Epithelial cell of prostate (primary cell): Measurements from ENCODE around the gene TSPYL6.
"Not testable (repeated sequence)": the region's sequence is repeated elsewhere in the genome, so short reads cannot be mapped to it uniquely, and the experiment has no call there.

ENCODE experiments used
- DNase-seq: peaks from one replicate; pipeline ENCODE4 v3.0.0-alpha.2; 2011; ENCODE audit warnings: low read depth, low spot score
- H3K27ac ChIP-seq: fragments of 450-650 bp; 2 replicates; pipeline ENCODE4 v1.5.1; 2017; ENCODE audit warnings: mild to moderate bottlenecking

The TSPYL6 gene

GRCh38 chr2:54256091-54256694 is at the start of gene TSPYL6:
TSS of gene TSPYL6 (minus strand) at chr2:54256229. CDS start at chr2:54256151, 78 bp downstream.
- DNase-seq, result no peak
- H3K27ac ChIP-seq, result no peak within 1 kb of the TSS

DNA sequence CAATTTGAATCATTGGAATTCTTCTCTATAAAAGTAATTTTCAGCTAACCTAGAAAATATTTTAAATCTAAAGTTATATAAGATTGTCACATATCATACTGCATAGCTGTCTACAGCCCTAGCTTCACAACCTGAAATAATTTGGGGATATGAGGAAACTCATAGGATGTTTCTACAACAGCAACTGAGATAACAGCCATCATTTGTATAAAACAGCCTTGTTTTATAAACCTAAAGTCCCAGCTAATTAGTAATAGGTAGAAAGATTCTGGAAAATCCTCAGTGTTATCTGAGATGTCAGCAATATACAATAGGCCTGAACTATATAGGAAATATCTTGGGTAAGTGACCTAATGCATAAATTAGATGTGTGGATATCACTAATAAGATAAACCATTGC is 47.6 kb upstream of the TSPYL6 start:
- no peak for DNase-seq
- no peak overlapping the region for H3K27ac ChIP-seq

- DNase-seq, result no peak
- H3K27ac ChIP-seq, result no peak overlapping the region
Observed at GRCh38 chr2:54298514-54298913, 42.5 kb upstream of the TSPYL6 start.

GRCh38 chr2:54295911-54296310 is 39.9 kb upstream of the TSPYL6 start:
- DNase-seq, result no peak
- no peak overlapping the region for H3K27ac ChIP-seq

DNA sequence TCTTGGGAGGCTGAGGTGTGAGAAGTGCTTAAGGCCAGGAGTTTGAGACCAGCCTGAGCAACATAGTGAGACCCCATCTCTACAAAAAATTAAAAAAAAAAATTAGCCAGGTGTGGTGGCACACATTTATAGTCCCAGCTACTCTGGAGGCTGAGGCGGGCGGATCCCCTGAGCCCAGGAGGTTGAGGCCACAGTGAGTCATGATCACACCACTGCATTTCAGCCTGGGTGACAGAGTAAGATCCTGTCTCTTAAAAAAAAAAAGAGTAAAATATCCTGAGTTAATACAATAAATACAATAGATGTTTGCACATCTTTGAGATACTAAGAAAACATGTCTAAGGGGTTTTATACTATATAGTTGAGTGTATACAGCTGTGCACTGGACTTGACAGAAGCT is 38.6 kb upstream of the TSPYL6 start:
- DNase-seq, result not testable (repeated sequence)

GRCh38 chr2:54290356-54291025 is 34.5 kb upstream of the TSPYL6 start:
- H3K27ac ChIP-seq, result no peak overlapping the region
- no peak for DNase-seq

More for the DNA sequence above, 38.6 kb upstream of the TSPYL6 start:
- not testable (repeated sequence) for H3K27ac ChIP-seq

GRCh38 chr2:54289917-54290316 is 33.9 kb upstream of the TSPYL6 start:
- DNase-seq, result no peak
- H3K27ac ChIP-seq, result no peak overlapping the region

DNA sequence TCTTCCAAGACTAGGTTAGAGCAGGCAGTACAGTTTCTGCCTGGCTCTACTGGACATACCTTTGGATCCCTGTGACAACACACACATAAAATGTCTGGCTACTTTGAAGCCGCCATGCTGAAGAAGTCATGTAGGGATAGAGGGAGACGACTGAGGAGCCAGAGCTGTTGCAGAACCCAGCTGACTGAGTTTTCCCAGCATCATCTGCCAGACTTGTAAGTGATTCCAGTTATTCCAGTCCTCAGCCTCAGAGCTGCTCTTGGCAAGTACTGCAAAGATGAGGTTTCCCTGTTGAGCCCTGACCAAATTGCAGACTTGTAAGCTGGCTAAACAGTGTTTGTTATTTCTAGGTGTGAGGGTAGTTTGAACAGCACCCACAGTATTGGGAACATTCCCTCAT is 31.5 kb upstream of the TSPYL6 start:
- H3K27ac ChIP-seq, result no peak overlapping the region
- DNase-seq, result no peak

GRCh38 chr2:54285451-54285850 is 29.4 kb upstream of the TSPYL6 start:
- DNase-seq, result no peak
- H3K27ac ChIP-seq, result no peak overlapping the region

- no peak for DNase-seq
- H3K27ac ChIP-seq, result no peak overlapping the region
Observed at GRCh38 chr2:54284826-54285225, 28.8 kb upstream of the TSPYL6 start.

GRCh38 chr2:54279385-54279784 is 23.4 kb upstream of the TSPYL6 start:
- no peak for DNase-seq
- H3K27ac ChIP-seq, result no peak overlapping the region

- H3K27ac ChIP-seq, result peak overlapping the region; percentile 36
- no peak for DNase-seq
Observed at GRCh38 chr2:54275541-54275940, 19.5 kb upstream of the TSPYL6 start.

- no peak for DNase-seq
- H3K27ac ChIP-seq, result peak overlapping the region; percentile 36
Observed at GRCh38 chr2:54274781-54275242, 18.8 kb upstream of the TSPYL6 start.

DNA sequence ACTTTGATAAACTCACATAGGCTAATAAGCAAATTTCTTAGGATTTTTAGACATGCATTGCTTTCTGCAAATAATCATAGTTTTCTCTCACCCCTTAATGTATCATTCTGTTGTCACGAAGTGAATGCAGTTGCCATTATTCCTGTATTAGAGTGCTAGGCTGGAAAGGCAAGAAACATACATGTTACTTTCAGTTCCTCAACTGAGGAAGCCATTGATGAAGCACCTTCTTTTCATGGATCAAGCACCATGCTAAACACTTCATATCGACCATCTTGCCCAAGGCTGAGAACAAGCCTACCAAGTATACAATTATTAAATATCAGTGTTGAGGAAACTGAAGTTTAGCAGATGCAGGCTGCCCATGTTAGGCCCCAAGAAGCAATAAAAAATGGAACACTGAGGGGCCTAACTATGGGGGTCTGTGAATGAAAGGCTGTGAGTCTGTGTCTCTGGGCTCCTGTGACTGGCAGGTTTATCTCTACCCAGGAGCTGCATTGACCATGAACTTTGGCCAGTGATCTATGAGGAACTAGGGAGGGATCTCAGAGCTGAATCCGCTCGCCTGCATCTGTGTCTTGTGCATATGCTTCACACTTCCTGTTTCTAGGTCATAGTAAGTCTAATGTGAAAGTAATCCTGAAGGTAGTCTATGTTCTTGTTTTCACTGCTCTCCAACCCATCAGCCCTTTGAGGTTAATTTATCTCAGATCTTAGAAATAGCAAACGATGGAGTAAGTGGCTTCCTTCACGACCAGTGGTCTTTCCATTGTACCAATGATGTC is 16.0 kb upstream of the TSPYL6 start:
- no peak for DNase-seq
- H3K27ac ChIP-seq, result no peak overlapping the region

DNA sequence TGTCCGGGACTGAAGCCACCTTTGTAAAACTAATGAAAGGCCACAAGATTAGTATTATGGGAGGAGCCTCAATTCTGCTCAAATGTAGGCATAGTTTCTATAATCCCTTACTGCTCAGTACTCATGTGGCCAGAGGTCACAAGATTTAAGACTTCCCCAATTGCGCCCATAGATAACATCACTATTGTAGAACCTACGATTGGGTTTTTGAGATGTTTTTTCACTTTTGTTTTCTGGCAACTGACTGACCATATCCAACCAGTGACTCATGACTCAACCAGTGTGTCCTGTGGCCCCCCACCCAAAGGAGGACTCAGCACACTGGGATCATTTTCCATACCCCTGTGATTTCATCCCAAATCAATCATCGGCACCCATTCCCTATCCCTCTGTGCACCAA is 15.2 kb upstream of the TSPYL6 start:
- no peak for DNase-seq
- H3K27ac ChIP-seq, result no peak overlapping the region

- DNase-seq, result no peak
- no peak overlapping the region for H3K27ac ChIP-seq
Observed at GRCh38 chr2:54267577-54267976, 11.5 kb upstream of the TSPYL6 start.

GRCh38 chr2:54265081-54265480 is 9.1 kb upstream of the TSPYL6 start:
- not testable (repeated sequence) for H3K27ac ChIP-seq, DNase-seq

- no peak overlapping the region for H3K27ac ChIP-seq
- DNase-seq, result no peak
Observed at GRCh38 chr2:54262015-54262765, 6.2 kb upstream of the TSPYL6 start.

DNA sequence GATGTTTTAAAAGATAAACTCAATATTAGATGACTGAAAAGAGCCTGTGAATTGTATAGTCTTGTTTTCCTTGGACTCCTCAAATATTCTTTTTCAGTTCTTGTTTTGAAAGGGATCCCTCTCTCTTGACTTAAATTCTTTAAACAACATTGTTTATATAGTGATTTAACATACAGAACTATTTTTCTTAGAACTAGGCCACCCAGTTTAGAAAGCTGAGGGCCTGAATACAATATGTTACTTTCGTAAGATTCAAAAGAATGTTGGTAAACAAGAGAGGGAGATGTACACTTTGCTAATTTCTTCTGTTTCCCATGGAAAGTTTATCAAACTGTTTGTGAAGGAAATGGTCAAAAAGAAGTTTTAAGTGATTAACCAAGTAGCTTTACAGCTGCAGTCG is 5.5 kb upstream of the TSPYL6 start:
- DNase-seq, result no peak
- no peak overlapping the region for H3K27ac ChIP-seq

- no peak for DNase-seq
- no peak overlapping the region for H3K27ac ChIP-seq
Observed at GRCh38 chr2:54260241-54260595, 4.2 kb upstream of the TSPYL6 start.
